Endothelial cell of umbilical vein (primary cell): ENCODE measurements around the gene ZMPSTE24. TPM values are rescaled to one million over a fixed set of nuclear protein-coding genes. Genes with fewer than 3 reads are reported as not detected.

ENCODE experiments used
- BruUV-seq: library from RNA; stranded (reverse); fragments of 400-500 nt; replicated peaks from 2 replicates; lab custom pipeline; 2021; lab: Mats Ljungman, UMichigan
- CTCF ChIA-PET: fragments of 300-600, 350-600 bp; sonication (Branson Sonifier 250); formaldehyde crosslinking; loops from one replicate; lab custom pipeline; 2021; ENCODE audit warnings: antibody characterized with exemption, inconsistent platforms; lab: Charles Lee
- POLR2A ChIA-PET: fragments of 300-600, 350-600 bp; sonication (Branson Sonifier 250); formaldehyde crosslinking; loops from one replicate; lab custom pipeline; 2021; ENCODE audit warnings: antibody characterized with exemption, inconsistent platforms; lab: Charles Lee
- DNase-seq: peaks from one replicate; pipeline ENCODE4 v3.0.0-alpha.2; 2011; ENCODE audit warnings: low read depth, low spot score
- FAIRE-seq: peaks from 2 replicates; lab custom pipeline; 2011; peaks lifted over from hg19 to GRCh38; lab: Jason Lieb, UNC
- H2AFZ ChIP-seq: 2 replicates; pipeline ENCODE4 v1.6.0; 2012; ENCODE audit warnings: low read depth, low read length, control low read depth, inconsistent platforms
- H3K27ac ChIP-seq: 2 replicates; pipeline ENCODE4 v1.5.1; 2011; ENCODE audit warnings: low read depth, mild to moderate bottlenecking, control low read depth, low read length, moderate library complexity; ENCODE audit not compliant: insufficient read depth
- H3K27me3 ChIP-seq, 2 experiments: 2 replicates each; pipeline versions ENCODE4 v1.6.0 to v1.6.1; 2011; ENCODE audit warnings: low read length in 2 of 2, mixed read lengths in 1 of 2; ENCODE audit not compliant: control insufficient read depth in 2 of 2, insufficient read depth in 2 of 2
- H3K36me3 ChIP-seq, 2 experiments: 2 replicates in 1 of 2; 3 replicates in 1 of 2; pipeline ENCODE4 v1.5.1; 2011; ENCODE audit warnings: low read length in 2 of 2, mild to moderate bottlenecking in 1 of 2, moderate library complexity in 1 of 2; ENCODE audit not compliant: control insufficient read depth in 2 of 2, insufficient read depth in 2 of 2; ENCODE audit errors: extremely low read depth in 1 of 2
- H3K4me1 ChIP-seq: 3 replicates; pipeline ENCODE4 v1.5.1; 2011; ENCODE audit warnings: mild to moderate bottlenecking, low read length; ENCODE audit not compliant: control insufficient read depth, insufficient read depth; ENCODE audit errors: extremely low read depth
- H3K4me2 ChIP-seq: 2 replicates; pipeline ENCODE4 v1.6.1; 2011; ENCODE audit warnings: low read length, control low read depth, mixed read lengths; ENCODE audit not compliant: insufficient read depth
- H3K4me3 ChIP-seq, 3 experiments: fragments of 200-600 bp in 1 of 3; sonication (generic), shearing (Covaris generic) in 1 of 3; replicated peaks in 1 of 3; 2 replicates each; pipeline ENCODE4 v1.5.1; 2011 to 2016; ENCODE audit warnings: control low read depth in 3 of 3, low read length in 3 of 3, mild to moderate bottlenecking in 2 of 3, inconsistent platforms in 1 of 3, low read depth in 1 of 3, moderate library complexity in 1 of 3; ENCODE audit not compliant: insufficient read depth in 1 of 3
- H3K79me2 ChIP-seq: 2 replicates; pipeline ENCODE4 v1.6.0; 2012; ENCODE audit warnings: low read length, inconsistent platforms; ENCODE audit not compliant: control insufficient read depth, insufficient read depth
- H3K9ac ChIP-seq: replicated peaks from 2 replicates; pipeline ENCODE3; 2011; ENCODE audit warnings: low read length, control low read depth; ENCODE audit not compliant: insufficient read depth; ENCODE audit errors: extremely low read depth
- H3K9me1 ChIP-seq: replicated peaks from 3 replicates; pipeline ENCODE4 v1.6.0; 2011; ENCODE audit warnings: mild to moderate bottlenecking, low read length; ENCODE audit not compliant: control insufficient read depth, insufficient read depth; ENCODE audit errors: extremely low read depth
- H3K9me3 ChIP-seq: replicated peaks from 2 replicates; pipeline ENCODE4 v1.5.1; 2012; ENCODE audit warnings: low read length, inconsistent platforms; ENCODE audit not compliant: control insufficient read depth, insufficient read depth
- H4K20me1 ChIP-seq: replicated peaks from 2 replicates; pipeline ENCODE3; 2011; ENCODE audit warnings: mild to moderate bottlenecking, low read length; ENCODE audit not compliant: control insufficient read depth, insufficient read depth; ENCODE audit errors: extremely low read depth
- CTCF ChIP-seq, 2 donors: IDR thresholded peaks; 1 replicate in 1 of 2; 2 replicates in 1 of 2; pipeline ENCODE4 v1.5.1; 2011; ENCODE audit warnings: low read length in 2 of 2, mild to moderate bottlenecking in 2 of 2, moderate library complexity in 2 of 2, control low read depth in 1 of 2, inconsistent platforms in 1 of 2, low read depth in 1 of 2; ENCODE audit not compliant: insufficient read depth in 1 of 2; ENCODE audit errors: extremely low read depth in 1 of 2
- EZH2 ChIP-seq: IDR thresholded peaks from 2 replicates; pipeline ENCODE4 v1.6.1; 2012; ENCODE audit warnings: borderline replicate concordance, low read depth, mild to moderate bottlenecking, moderate library complexity, low read length, inconsistent platforms; ENCODE audit not compliant: severe bottlenecking
- FOS ChIP-seq: IDR thresholded peaks from 2 replicates; pipeline ENCODE4 v1.6.1; 2011; ENCODE audit warnings: mild to moderate bottlenecking, low read length, moderate library complexity, borderline replicate concordance; ENCODE audit not compliant: insufficient read depth
- GATA2 ChIP-seq: IDR thresholded peaks from 2 replicates; pipeline ENCODE4 v1.7.0; 2011; ENCODE audit warnings: low read depth, mild to moderate bottlenecking, moderate library complexity, mixed read lengths, low read length; ENCODE audit not compliant: insufficient read length, insufficient read depth
- JUN ChIP-seq: IDR thresholded peaks from 2 replicates; pipeline ENCODE4 v1.6.1; 2011; ENCODE audit warnings: borderline replicate concordance, low read depth; ENCODE audit not compliant: insufficient read length, insufficient read depth
- MAX ChIP-seq: IDR thresholded peaks from 2 replicates; pipeline ENCODE4 v1.6.1; 2011; ENCODE audit not compliant: insufficient read depth, insufficient read length
- MYC ChIP-seq: IDR thresholded peaks from one replicate; pipeline ENCODE4 v1.6.1; 2011; ENCODE audit warnings: mild to moderate bottlenecking, low read depth, low read length
- POLR2AphosphoS5 ChIP-seq: IDR thresholded peaks from 2 replicates; pipeline ENCODE4 v1.6.1; 2012; ENCODE audit warnings: low read depth, mild to moderate bottlenecking, control low read depth, low read length, moderate library complexity; ENCODE audit not compliant: insufficient read depth
- dilution Hi-C: fragments of 300-500 bp; cut with MboI; formaldehyde crosslinking; loops from one replicate; pipeline ENCODE4 v1.15.0; 2019; ENCODE audit warnings: low sequenced_read_pairs; ENCODE audit not compliant: extremely low pct_ligation_motif_present
- intact Hi-C: fragments of 100-400 bp; cut with micrococcal nuclease; formaldehyde crosslinking; loops from one replicate; pipeline ENCODE4 v1.10.0; 2022
- polyA plus RNA-seq, 4 experiments: library from polyadenylated mRNA; depleted of rRNA in 3 of 4; stranded (reverse) in 3 of 4; unstranded in 1 of 4; fragments of >200 nt; gene quantifications; 2 replicates each; pipeline versions ENCODE4 v1.2.1 to v1.2.3, GENCODE V29; 2011 to 2012; ENCODE audit warnings: missing spikeins in 1 of 4
- total RNA-seq: library from RNA; stranded (reverse); gene quantifications from 2 replicates; pipeline ENCODE4 v1.2.3, GENCODE V29; 2021

ZMPSTE24 gene
- total and polyA plus RNA-seq, 2 donors (not counting 3 experiments of a cell fraction or from before 2014, with no cell fraction given), result 16.9 to 44.7 TPM

GRCh38 chr1:40252601-40253000 lies 5.4 kb upstream of the ZMPSTE24 start:
- FAIRE-seq (no peak), DNase-seq (no peak)
- Histone ChIP-seq H3K4me3 (no peak overlapping the region), H4K20me1 (no peaks in the 10 kb centered on the region), H3K9ac (no peak overlapping the region), H3K4me1 (peaks cover 24% of the 10 kb centered on the region), H3K36me3 (no peaks in the 10 kb centered on the region), H2AFZ (no peak overlapping the region), H3K4me2 (no peak overlapping the region), H3K9me1 (no peaks in the 10 kb centered on the region), H3K27me3 (no peaks in the 10 kb centered on the region), H3K9me3 (no peaks in the 10 kb centered on the region), H3K79me2 (peaks cover 9% of the 10 kb centered on the region), H3K27ac (no peak overlapping the region)
- POLR2A ChIA-PET, result no interaction called here
- BruUV-seq, result no TSS peak
- intact Hi-C loops, result no loop called here
- CTCF ChIA-PET, result interaction anchor here (0.7 kb wide), 1 partner anchor 9 kb away, joined by 3 read pairs; no protein-coding TSS in a partner anchor
- no peak for TF ChIP-seq CTCF (IDR thresholded peaks at IDR 0.05; ENCODE audit: extremely low read depth in 1 of 2, insufficient read depth in 1 of 2, low read depth in 1 of 2, low read length in 2 of 2)
- TF ChIP-seq JUN, result no peak
- TF ChIP-seq MYC, result no peak
- no peak for TF ChIP-seq POLR2AphosphoS5
- no peak for TF ChIP-seq EZH2
- no peak for TF ChIP-seq FOS
- no peak for TF ChIP-seq GATA2
- TF ChIP-seq MAX, result no peak
- dilution Hi-C loops, result no loop called here
